Left ventricle myocardium inferior (tissue), 1 donor: ENCODE data around the gene NEMP1. TPM values are rescaled to one million over a fixed set of nuclear protein-coding genes. Genes with fewer than 3 reads are reported as not detected.
A peak's percentile ranks its signal among the peaks of the same experiment; 100 is the strongest.

ENCODE experiments used
- DNase-seq: peaks from one replicate; pipeline ENCODE4 v3.0.0-alpha.2; 2020
- H3K27ac ChIP-seq: fragments of 200-600 bp; replicated peaks from 2 replicates; pipeline ENCODE4 v1.8.0; 2021
- H3K27me3 ChIP-seq: fragments of 200-600 bp; 2 replicates; pipeline ENCODE4 v1.8.0; 2021; ENCODE audit warnings: low read depth
- H3K36me3 ChIP-seq: fragments of 200-600 bp; 2 replicates; pipeline ENCODE4 v1.8.0; 2021
- H3K4me1 ChIP-seq: fragments of 200-600 bp; 2 replicates; pipeline ENCODE4 v1.8.0; 2021
- H3K4me3 ChIP-seq: fragments of 200-600 bp; 2 replicates; pipeline ENCODE4 v1.8.0; 2021; ENCODE audit warnings: mild to moderate bottlenecking, moderate library complexity
- H3K9me3 ChIP-seq: fragments of 200-600 bp; replicated peaks from 2 replicates; pipeline ENCODE4 v1.8.0; 2021
- intact Hi-C: fragments of 100-400 bp; cut with micrococcal nuclease; formaldehyde crosslinking; loops from one replicate; pipeline ENCODE4 v1.11.0; 2022
- total RNA-seq: library from RNA; stranded (reverse); fragmentation: NEBNext Ultra II Directional; extraction: Animal tissue kit (Norgen Biotek cat#: 25700); gene quantifications from one replicate; pipeline ENCODE4 v1.2.1, GENCODE V29; 2021
- TF ChIP-seq, protein P1 (sequence below): fragments of 200-600 bp; IDR thresholded peaks from 2 replicates; pipeline ENCODE4 v1.8.0; 2021; ENCODE audit warnings: antibody characterized with exemption, mild to moderate bottlenecking, borderline replicate concordance
- donor health status: DM: no; HTN: yes; CAD: no; lungs with severe emphysema.

NEMP1 gene
- total RNA-seq, 1 donor from 2014 or later: 3.3 TPM

DNA sequence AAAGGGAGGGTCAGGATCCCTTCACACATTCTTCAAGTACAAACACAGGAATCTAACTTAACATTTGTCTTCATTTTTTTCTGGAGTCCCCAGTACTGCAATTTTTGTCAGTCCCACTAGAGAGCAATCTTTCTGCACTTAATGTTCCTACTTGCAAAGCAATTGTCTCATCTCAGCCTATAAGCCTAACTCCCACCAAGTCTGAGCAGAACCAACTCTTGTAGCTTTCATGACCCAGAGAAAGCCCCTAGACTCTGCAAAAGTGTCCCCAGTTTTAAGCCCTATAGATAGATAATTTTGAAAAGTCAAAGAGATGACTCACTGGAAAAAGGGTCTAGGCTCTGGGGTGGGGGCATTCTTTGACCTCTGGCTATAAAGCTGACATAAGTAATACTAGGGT lies 70.4 kb downstream of the NEMP1 start:
- peaks cover 14% of the 10 kb centered on the region for H3K36me3 ChIP-seq
- H3K27ac ChIP-seq: no peak overlapping the region
- intact Hi-C loops: loop anchor here (5.0 kb wide), 1 partner anchor 104 kb away; the partner anchor contains the start of gene STAT6
- TF ChIP-seq, protein P1, sequence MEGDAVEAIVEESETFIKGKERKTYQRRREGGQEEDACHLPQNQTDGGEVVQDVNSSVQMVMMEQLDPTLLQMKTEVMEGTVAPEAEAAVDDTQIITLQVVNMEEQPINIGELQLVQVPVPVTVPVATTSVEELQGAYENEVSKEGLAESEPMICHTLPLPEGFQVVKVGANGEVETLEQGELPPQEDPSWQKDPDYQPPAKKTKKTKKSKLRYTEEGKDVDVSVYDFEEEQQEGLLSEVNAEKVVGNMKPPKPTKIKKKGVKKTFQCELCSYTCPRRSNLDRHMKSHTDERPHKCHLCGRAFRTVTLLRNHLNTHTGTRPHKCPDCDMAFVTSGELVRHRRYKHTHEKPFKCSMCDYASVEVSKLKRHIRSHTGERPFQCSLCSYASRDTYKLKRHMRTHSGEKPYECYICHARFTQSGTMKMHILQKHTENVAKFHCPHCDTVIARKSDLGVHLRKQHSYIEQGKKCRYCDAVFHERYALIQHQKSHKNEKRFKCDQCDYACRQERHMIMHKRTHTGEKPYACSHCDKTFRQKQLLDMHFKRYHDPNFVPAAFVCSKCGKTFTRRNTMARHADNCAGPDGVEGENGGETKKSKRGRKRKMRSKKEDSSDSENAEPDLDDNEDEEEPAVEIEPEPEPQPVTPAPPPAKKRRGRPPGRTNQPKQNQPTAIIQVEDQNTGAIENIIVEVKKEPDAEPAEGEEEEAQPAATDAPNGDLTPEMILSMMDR: peak; percentile 61
- H3K4me1 ChIP-seq: peaks cover 32% of the 10 kb centered on the region
- no peak overlapping the region for H3K4me3 ChIP-seq
- DNase-seq: no peak
- H3K27me3 ChIP-seq: peaks cover 9% of the 10 kb centered on the region
- H3K9me3 ChIP-seq: no peaks in the 10 kb centered on the region

DNA sequence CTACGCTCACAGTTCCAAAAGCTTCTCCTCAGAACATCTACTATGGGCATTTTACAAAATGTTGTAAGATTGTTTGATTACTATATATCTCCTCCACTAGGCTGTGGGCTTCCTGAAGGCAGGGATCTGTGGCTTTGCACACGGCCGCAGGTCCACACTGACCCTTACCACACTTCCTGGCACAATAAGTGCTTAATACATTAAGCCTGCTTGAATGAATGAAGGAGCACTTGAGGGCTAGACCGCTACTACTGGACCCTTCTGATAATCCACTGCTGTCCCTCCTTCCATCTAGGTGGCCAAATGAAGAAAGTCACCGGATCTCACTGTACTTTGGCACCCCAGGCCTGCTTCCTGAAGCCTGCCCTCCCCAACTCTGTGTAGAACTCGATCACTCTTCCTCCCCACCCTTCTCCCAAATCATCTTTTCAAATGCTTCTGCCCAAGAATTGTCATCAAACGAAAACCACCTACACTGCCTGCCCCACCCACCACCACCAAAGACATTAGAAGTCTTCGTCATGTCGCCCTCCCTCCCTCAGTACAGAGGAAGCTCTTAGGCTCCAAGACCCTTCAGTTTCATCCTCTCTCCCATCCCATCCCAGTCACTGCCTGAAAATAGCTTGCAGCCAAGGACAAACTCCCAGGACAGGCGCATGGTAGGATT lies 71.6 kb downstream of the NEMP1 start:
- Histone ChIP-seq H3K9me3 (no peaks in the 10 kb centered on the region), H3K36me3 (peaks cover 27% of the 10 kb centered on the region), H3K4me1 (peaks cover 37% of the 10 kb centered on the region), H3K4me3 (peak overlapping the region; percentile 96), H3K27ac (peak overlapping the region; percentile 89), H3K27me3 (no peaks in the 10 kb centered on the region)
- no peak for DNase-seq
- intact Hi-C loops: loop anchor here (5.0 kb wide), 1 partner anchor 105 kb away; the partner anchor contains the start of gene STAT6
- TF ChIP-seq, protein P1: no peak

DNA sequence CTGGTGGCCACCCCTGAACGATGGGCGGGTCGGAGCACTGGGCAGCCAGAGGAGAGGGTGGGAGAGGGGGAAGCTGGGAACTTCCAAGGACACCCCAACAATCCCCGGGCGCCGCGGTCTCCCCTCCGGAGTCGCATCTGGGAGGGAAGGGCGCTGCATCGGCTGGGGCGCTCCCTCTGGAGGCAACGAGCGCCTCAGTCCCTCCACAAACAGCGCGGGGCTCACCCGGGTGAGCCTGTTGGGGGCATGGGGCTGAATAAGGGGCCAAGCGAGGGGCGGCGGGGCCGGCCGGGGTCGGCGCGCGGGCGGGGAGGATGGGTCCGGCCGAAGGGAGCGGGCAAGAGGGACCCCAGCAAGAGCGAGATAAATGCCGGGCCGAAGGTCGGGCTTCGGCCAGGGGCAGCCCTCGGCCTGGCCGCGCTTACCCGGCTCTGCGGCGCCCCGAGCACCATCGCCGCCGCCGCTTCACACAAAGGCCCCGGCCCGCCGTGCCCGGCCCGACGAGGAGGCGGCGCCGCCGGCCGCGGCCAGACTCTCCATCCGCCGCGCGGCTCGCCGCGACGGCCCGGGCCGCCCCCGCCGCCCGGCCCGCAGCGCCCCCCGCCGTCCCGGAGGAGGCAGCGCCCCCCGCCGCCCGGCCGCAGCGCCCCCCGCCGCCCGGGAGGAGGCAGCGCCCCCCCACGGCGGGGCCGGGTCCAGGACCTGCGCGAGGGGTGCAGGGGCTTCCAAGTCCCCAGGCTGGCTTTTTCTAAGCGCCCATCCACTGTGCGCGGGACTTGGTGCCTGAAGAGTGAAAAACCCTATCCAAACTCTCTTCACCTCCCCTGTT lies 72.4 kb downstream of the NEMP1 start, which contains the start of gene ZBTB39:
ZBTB39 (minus strand) TSS at position 567 of the 829 bp plus-strand sequence. CDS start 1,629 bp downstream, outside the sequence.
- Histone ChIP-seq H3K36me3 (peaks cover 29% of the 10 kb centered on the region), H3K27ac (peak within 1 kb of the TSS; percentile 89), H3K9me3 (no peaks in the 10 kb centered on the region), H3K4me3 (peak within 1 kb of the TSS; percentile 96), H3K27me3 (no peaks in the 10 kb centered on the region), H3K4me1 (peaks cover 45% of the 10 kb centered on the region)
- intact Hi-C loops: loop anchor here (5.0 kb wide), 1 partner anchor 106 kb away; the partner anchor contains the start of gene STAT6
- peak; percentile 64 for DNase-seq
- TF ChIP-seq, protein P1: peak; percentile 68

Other genes with a start within 250 kb of the NEMP1 start
- not detected for gene SDR9C7, start 144.4 kb downstream of the NEMP1 start, total RNA-seq
- 0.19 TPM for gene RDH16, start 121.2 kb downstream of the NEMP1 start, total RNA-seq
- gene ZBTB39, start 72.2 kb downstream of the NEMP1 start, total RNA-seq: 2.7 TPM
- not detected for gene TAC3, start 62.3 kb downstream of the NEMP1 start, total RNA-seq
- gene MYO1A, start 28.7 kb downstream of the NEMP1 start, total RNA-seq: not detected
- gene NAB2, start 10.3 kb upstream of the NEMP1 start, total RNA-seq: 10.1 TPM
- 46.2 TPM for gene STAT6, start 32.6 kb upstream of the NEMP1 start, total RNA-seq
- 61.0 TPM for gene LRP1, start 49.7 kb upstream of the NEMP1 start, total RNA-seq
- not detected for gene LRP1-AS, start 68.8 kb upstream of the NEMP1 start, total RNA-seq
- gene NXPH4, start 138.0 kb upstream of the NEMP1 start, total RNA-seq: 0.44 TPM
- 22.9 TPM for gene SHMT2, start 150.9 kb upstream of the NEMP1 start, total RNA-seq
- gene STAC3, start 172.4 kb upstream of the NEMP1 start, total RNA-seq: 0.69 TPM